H9 (cell line): Measurements from ENCODE around the gene FAM163B. TPM values are rescaled to one million over a fixed set of nuclear protein-coding genes. Genes with fewer than 3 reads are reported as not detected.

Experiments
- DNase-seq: peaks from one replicate; pipeline ENCODE4 v3.0.0-alpha.2; 2017
- H2AFZ ChIP-seq: one replicate; pipeline ENCODE4 v1.6.1; 2013; ENCODE audit warnings: mild to moderate bottlenecking, low read length, control low read depth, moderate library complexity
- H2AK5ac ChIP-seq: 2 replicates; pipeline ENCODE4 v1.6.1; 2013; ENCODE audit warnings: low read length, control low read depth, mixed read lengths; ENCODE audit not compliant: insufficient read length
- H2BK120ac ChIP-seq: one replicate; pipeline ENCODE4 v1.6.1; 2013; ENCODE audit warnings: low read depth, mild to moderate bottlenecking, low read length, control low read depth, inconsistent platforms; ENCODE audit not compliant: poor library complexity, severe bottlenecking
- H2BK12ac ChIP-seq: 2 replicates; pipeline ENCODE4 v1.6.1; 2013; ENCODE audit warnings: low read length, control low read depth, mixed read lengths, low read depth; ENCODE audit not compliant: insufficient read length
- H2BK15ac ChIP-seq: 2 replicates; pipeline ENCODE4 v1.6.1; 2013; ENCODE audit warnings: low read depth, low read length, control low read depth
- H2BK20ac ChIP-seq: one replicate; pipeline ENCODE4 v1.6.1; 2013; ENCODE audit warnings: low read depth, mild to moderate bottlenecking, low read length, control low read depth, inconsistent platforms; ENCODE audit not compliant: poor library complexity, severe bottlenecking
- H2BK5ac ChIP-seq: 2 replicates; pipeline ENCODE4 v1.6.1; 2013; ENCODE audit warnings: low read length, control low read depth, mixed read lengths; ENCODE audit not compliant: insufficient read length
- H3K14ac ChIP-seq: 2 replicates; pipeline ENCODE4 v1.6.1; 2013; ENCODE audit warnings: low read length, control low read depth; ENCODE audit not compliant: insufficient read depth
- H3K18ac ChIP-seq: 2 replicates; pipeline ENCODE4 v1.6.1; 2013; ENCODE audit warnings: low read depth, mild to moderate bottlenecking, mixed read lengths, low read length, control low read depth; ENCODE audit not compliant: insufficient read length
- H3K23ac ChIP-seq: 2 replicates; pipeline ENCODE4 v1.6.1; 2013; ENCODE audit warnings: low read length, control low read depth, mixed read lengths, low read depth; ENCODE audit not compliant: insufficient read length
- H3K23me2 ChIP-seq: 2 replicates; pipeline ENCODE4 v1.6.1; 2013; ENCODE audit warnings: low read depth, mild to moderate bottlenecking, mixed read lengths, low read length, control low read depth; ENCODE audit not compliant: insufficient read length, poor library complexity, severe bottlenecking
- H3K27ac ChIP-seq: 2 replicates; pipeline ENCODE4 v1.5.1; 2013; ENCODE audit warnings: low read length, control low read depth, mixed read lengths, low read depth; ENCODE audit not compliant: insufficient read length
- H3K27me3 ChIP-seq: 2 replicates; pipeline ENCODE4 v1.6.1; 2013; ENCODE audit warnings: low read length, control low read depth, inconsistent platforms; ENCODE audit not compliant: insufficient read depth
- H3K4ac ChIP-seq: 2 replicates; pipeline ENCODE4 v1.6.1; 2013; ENCODE audit warnings: low read depth, mild to moderate bottlenecking, control low read depth, inconsistent platforms, low read length, moderate library complexity
- H3K4me1 ChIP-seq: 2 replicates; pipeline ENCODE4 v1.6.1; 2013; ENCODE audit warnings: low read length, control low read depth, inconsistent platforms; ENCODE audit not compliant: insufficient read depth
- H3K4me2 ChIP-seq: 2 replicates; pipeline ENCODE4 v1.6.1; 2013; ENCODE audit warnings: low read length, control low read depth, mixed read lengths; ENCODE audit not compliant: insufficient read length, insufficient read depth
- H3K56ac ChIP-seq: 2 replicates; pipeline ENCODE4 v1.6.1; 2013; ENCODE audit warnings: low read depth, mild to moderate bottlenecking, mixed read lengths, low read length, control low read depth; ENCODE audit not compliant: insufficient read length
- H3K79me1 ChIP-seq: 2 replicates; pipeline ENCODE4 v1.6.1; 2013; ENCODE audit warnings: low read depth, mild to moderate bottlenecking, moderate library complexity, low read length, control low read depth, inconsistent platforms; ENCODE audit not compliant: insufficient read depth, poor library complexity, severe bottlenecking
- H3K79me2 ChIP-seq: 2 replicates; pipeline ENCODE4 v1.6.1; 2013; ENCODE audit warnings: low read length, control low read depth, inconsistent platforms; ENCODE audit not compliant: insufficient read depth
- H3K9ac ChIP-seq: 2 replicates; pipeline ENCODE4 v1.6.1; 2013; ENCODE audit warnings: low read length, control low read depth, mixed read lengths; ENCODE audit not compliant: insufficient read length; ENCODE audit errors: extremely low read depth
- H3K9me3 ChIP-seq: one replicate; pipeline ENCODE4 v1.6.1; 2013; ENCODE audit warnings: low read depth, low read length, inconsistent platforms; ENCODE audit not compliant: control insufficient read depth
- H3T11ph ChIP-seq: one replicate; pipeline ENCODE4 v1.6.1; 2013; ENCODE audit warnings: mild to moderate bottlenecking, low read length, control low read depth, inconsistent platforms
- H4K20me1 ChIP-seq: one replicate; pipeline ENCODE4 v1.6.1; 2013; ENCODE audit not compliant: control insufficient read depth, insufficient read length, insufficient read depth
- H4K5ac ChIP-seq: 2 replicates; pipeline ENCODE4 v1.6.1; 2013; ENCODE audit warnings: low read depth, mild to moderate bottlenecking, mixed read lengths, low read length, control low read depth; ENCODE audit not compliant: insufficient read length
- H4K8ac ChIP-seq: replicated peaks from 2 replicates; pipeline ENCODE4 v1.6.1; 2013; ENCODE audit warnings: low read length, control low read depth, mixed read lengths, low read depth; ENCODE audit not compliant: insufficient read length
- H4K91ac ChIP-seq: 2 replicates; pipeline ENCODE4 v1.6.1; 2013; ENCODE audit warnings: low read depth, mild to moderate bottlenecking, moderate library complexity, mixed read lengths, low read length, control low read depth; ENCODE audit not compliant: insufficient read length
- H3K27ac Mint-ChIP-seq, 3 experiments: 2 replicates in 2 of 3; 3 replicates in 1 of 3; pipeline ENCODE4 v1.8.0; 2020 to 2021; ENCODE audit warnings: mixed read lengths in 3 of 3, mild to moderate bottlenecking in 1 of 3, moderate library complexity in 1 of 3
- H3K27me3 Mint-ChIP-seq: 2 replicates; pipeline ENCODE4 v1.8.0; 2021; ENCODE audit warnings: low read depth, mild to moderate bottlenecking, moderate library complexity, mixed read lengths
- H3K36me3 Mint-ChIP-seq, 3 experiments: 2 replicates in 2 of 3; 3 replicates in 1 of 3; pipeline ENCODE4 v1.8.0; 2020 to 2021; ENCODE audit warnings: low read depth in 3 of 3, mixed read lengths in 3 of 3; ENCODE audit not compliant: insufficient read depth in 1 of 3
- H3K4me1 Mint-ChIP-seq, 2 experiments: 2 replicates each; pipeline ENCODE4 v1.8.0; 2020; ENCODE audit warnings: mixed read lengths in 2 of 2
- H3K4me3 Mint-ChIP-seq, 2 experiments: 2 replicates in 1 of 2; 3 replicates in 1 of 2; pipeline ENCODE4 v1.8.0; 2020 to 2021; ENCODE audit warnings: mild to moderate bottlenecking in 2 of 2, mixed read lengths in 2 of 2, moderate library complexity in 1 of 2
- H3K9me3 Mint-ChIP-seq, 2 experiments: 2 replicates in 1 of 2; 3 replicates in 1 of 2; pipeline ENCODE4 v1.8.0; 2020; ENCODE audit warnings: mild to moderate bottlenecking in 2 of 2, mixed read lengths in 2 of 2, moderate library complexity in 1 of 2
- CTCF ChIP-seq: fragments of 200-600 bp; sonication (generic); conservative IDR thresholded peaks from 3 replicates; pipeline ENCODE4 v1.8.0; 2021; ENCODE audit warnings: antibody characterized with exemption, mild to moderate bottlenecking
- WGBS: extraction: QIAGEN DNeasy Blood & Tissue Kit; methylation state at CpG from one replicate; pipeline ENCODE4 v1.1.7; 2013; ENCODE audit warnings: missing lambda C conversion rate, low lambda C conversion rate, mixed read lengths; ENCODE audit not compliant: insufficient read length; ENCODE audit errors: extremely low coverage; 5-methylcytosine and 5-hydroxymethylcytosine counted together
- total RNA-seq: library from RNA; stranded (reverse); gene quantifications from 2 replicates; pipeline ENCODE4 v1.2.1, GENCODE V29; 2021

FAM163B gene
- total RNA-seq, 1 experiment from 2014 or later = 0.39 TPM

- Histone ChIP-seq H2AFZ (no peak overlapping the region), H3K23me2 (peaks cover 3% of the 10 kb centered on the region), H3K79me2 (no peaks in the 10 kb centered on the region), H3K4me2 (peak overlapping the region; percentile 43), H2BK15ac (no peak overlapping the region; the same call in 1 of the 2 replicates), H2BK20ac (no peak overlapping the region), H4K20me1 (no peaks in the 10 kb centered on the region), H3K27me3 (peaks cover 8% of the 10 kb centered on the region; the same call in 1 of the 2 replicates), H2BK120ac (no peak overlapping the region), H2BK12ac (no peak overlapping the region), H3K18ac (no peak overlapping the region), H3K79me1 (no peaks in the 10 kb centered on the region), H3K23ac (no peak overlapping the region), H3K56ac (no peak overlapping the region), H3K9ac (no peak overlapping the region), H2BK5ac (no peak overlapping the region), H2AK5ac (no peak overlapping the region), H4K91ac (no peak overlapping the region), H3T11ph (no peak overlapping the region), H4K5ac (no peak overlapping the region), H3K27ac (no peak overlapping the region), H3K4ac (no peak overlapping the region), H3K14ac (peak overlapping the region; percentile 53; the same call in 1 of the 2 replicates), H3K4me1 (no peaks in the 10 kb centered on the region), H3K9me3 (no peaks in the 10 kb centered on the region), H4K8ac (no peak overlapping the region)
- no peak for TF ChIP-seq CTCF
- peak overlapping the region; percentile 15 to 44; a peak in 3 of 5 replicates for H3K4me3 Mint-ChIP-seq
- H3K9me3 Mint-ChIP-seq = no peaks in the 10 kb centered on the region; a peak in 1 of 5 replicates
- no CpG with 5 or more reads among the region's 41 CpGs for WGBS
- peaks cover 9 to 29% of the 10 kb centered on the region in 2 experiments for H3K4me1 Mint-ChIP-seq
- DNase-seq = no peak
- H3K36me3 Mint-ChIP-seq = no peaks in the 10 kb centered on the region
- H3K27me3 Mint-ChIP-seq = peaks cover 78% of the 10 kb centered on the region
- no peak overlapping the region for H3K27ac Mint-ChIP-seq
These were observed 300 bp downstream of the FAM163B start for GRCh38 chr9:133608889-133609288.
